DND-41 (cell line): ENCODE results near the gene ZC3H7B.
"Not testable (repeated sequence)": the region's sequence is repeated elsewhere in the genome, so short reads cannot be mapped to it uniquely, and the experiment has no call there.

Source experiments
- ATAC-seq: fragments of 200-7000 bp; cut with Tn5 transposase; 3 replicates; pipeline ENCODE4 v1.9.1; 2021; ENCODE audit warnings: low read depth; ENCODE audit not compliant: insufficient read depth
- DNase-seq: peaks from one replicate; pipeline ENCODE4 v3.0.0-alpha.2; 2020
- H2AFZ ChIP-seq: 2 replicates; pipeline ENCODE4 v1.6.0; 2012; ENCODE audit warnings: low read depth, low read length
- H3K27ac ChIP-seq: 2 replicates; pipeline ENCODE4 v1.5.1; 2012; ENCODE audit warnings: low read length, inconsistent platforms
- H3K27me3 ChIP-seq: fragments of 200-600 bp; sonication (generic); 2 replicates; pipeline ENCODE4 v1.6.0; 2012; ENCODE audit warnings: low read length, mild to moderate bottlenecking, inconsistent platforms; ENCODE audit not compliant: insufficient read depth, poor library complexity
- H3K36me3 ChIP-seq: 2 replicates; pipeline ENCODE4 v1.5.1; 2012; ENCODE audit warnings: low read length, inconsistent platforms; ENCODE audit not compliant: insufficient read depth
- H3K4me1 ChIP-seq: 2 replicates; pipeline ENCODE4 v1.5.1; 2012; ENCODE audit warnings: mild to moderate bottlenecking, low read length; ENCODE audit not compliant: insufficient read depth
- H3K4me2 ChIP-seq: 2 replicates; pipeline ENCODE4 v1.6.0; 2012; ENCODE audit warnings: mild to moderate bottlenecking, moderate library complexity, low read length, inconsistent platforms; ENCODE audit not compliant: insufficient read depth
- H3K4me3 ChIP-seq, 2 experiments: fragments of 200-600 bp in 1 of 2; shearing (Covaris generic) in 1 of 2; 2 replicates each; pipeline ENCODE4 v1.5.1; 2012 to 2016; ENCODE audit warnings: inconsistent platforms in 2 of 2, low read length in 2 of 2, mild to moderate bottlenecking in 2 of 2, low read depth in 1 of 2, moderate library complexity in 1 of 2
- H3K79me2 ChIP-seq: 2 replicates; pipeline ENCODE4 v1.6.0; 2012; ENCODE audit warnings: low read length, inconsistent platforms; ENCODE audit not compliant: insufficient read depth
- H3K9ac ChIP-seq: 2 replicates; pipeline ENCODE4 v1.6.0; 2012; ENCODE audit warnings: low read depth, mild to moderate bottlenecking, inconsistent platforms, low read length, moderate library complexity
- H3K9me3 ChIP-seq: 2 replicates; pipeline ENCODE4 v1.5.1; 2012; ENCODE audit warnings: low read length, moderate library complexity, mild to moderate bottlenecking, inconsistent platforms; ENCODE audit not compliant: insufficient read depth, severe bottlenecking
- H4K20me1 ChIP-seq: 2 replicates; pipeline ENCODE4 v1.6.0; 2012; ENCODE audit warnings: low read length; ENCODE audit not compliant: insufficient read depth
- EZH2 ChIP-seq: IDR thresholded peaks from 3 replicates; pipeline ENCODE4 v1.6.1; 2012; ENCODE audit warnings: borderline replicate concordance, low read depth, mild to moderate bottlenecking, moderate library complexity, low read length, inconsistent platforms; ENCODE audit not compliant: severe bottlenecking
- TF ChIP-seq, protein P1 (sequence below): IDR thresholded peaks from 2 replicates; pipeline ENCODE4 v1.5.1; 2012; ENCODE audit warnings: borderline replicate concordance, low read length, moderate library complexity, mild to moderate bottlenecking; ENCODE audit not compliant: poor library complexity, severe bottlenecking; ENCODE audit errors: extremely low read depth

ZC3H7B gene

DNA sequence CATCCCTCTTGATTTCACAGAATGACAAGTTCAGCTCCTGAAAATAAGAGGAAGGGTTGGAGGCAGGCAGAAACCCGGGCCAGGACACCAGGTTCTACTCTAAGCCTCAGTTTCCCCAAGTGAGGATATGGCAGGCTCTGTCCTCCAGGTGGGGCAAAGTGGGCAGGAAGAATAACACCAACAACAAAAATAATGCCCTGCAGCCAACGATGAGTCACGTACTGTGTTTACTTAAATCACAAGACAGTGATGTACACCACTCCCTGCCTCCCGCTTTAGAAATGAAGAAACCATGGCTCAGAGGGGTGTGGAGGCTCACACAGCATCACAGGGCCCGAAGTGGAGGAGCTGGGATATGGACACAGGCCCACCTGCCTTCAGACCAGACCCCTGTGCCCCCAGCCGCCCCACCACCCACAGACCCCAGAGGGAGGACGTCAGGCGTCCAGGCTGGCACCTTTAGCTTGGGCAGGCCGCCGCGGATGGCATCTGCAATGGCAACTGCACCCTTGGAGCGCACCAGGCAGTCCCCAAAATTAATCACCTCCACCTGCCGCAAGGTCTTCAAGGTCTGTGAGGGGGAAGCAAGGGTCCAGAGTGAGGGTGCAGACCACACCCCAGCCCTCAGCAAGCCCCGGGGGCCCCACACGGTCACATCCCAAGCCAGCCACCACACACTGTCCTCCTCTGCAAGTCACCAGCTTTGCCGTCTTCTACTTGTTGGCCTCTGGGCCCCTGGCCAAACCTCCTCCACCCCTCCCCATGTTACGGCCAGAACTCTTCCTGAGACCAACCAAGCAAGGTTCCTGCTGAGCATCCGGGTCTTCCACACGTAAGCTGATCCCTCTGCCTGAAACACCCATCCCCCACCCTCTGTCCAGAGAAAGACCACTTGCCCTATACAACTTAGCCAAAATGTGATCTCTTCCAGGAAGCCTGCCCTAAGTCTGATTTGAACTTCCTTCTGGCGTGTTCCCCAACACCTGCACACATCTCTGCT, 44.8 kb upstream of the ZC3H7B start:
- peaks cover 96% of the 10 kb centered on the region for H3K36me3 ChIP-seq
- no peak overlapping the region for H3K27ac ChIP-seq
- no peak overlapping the region for H2AFZ ChIP-seq
- H3K9ac ChIP-seq, result no peak overlapping the region
- ATAC-seq (no peak), DNase-seq (no peak)
- no peaks in the 10 kb centered on the region for H3K9me3 ChIP-seq
- H3K4me3 ChIP-seq, result no peak overlapping the region
- H3K4me2 ChIP-seq, result no peak overlapping the region
- H3K4me1 ChIP-seq, result no peaks in the 10 kb centered on the region
- TF ChIP-seq, protein P1, sequence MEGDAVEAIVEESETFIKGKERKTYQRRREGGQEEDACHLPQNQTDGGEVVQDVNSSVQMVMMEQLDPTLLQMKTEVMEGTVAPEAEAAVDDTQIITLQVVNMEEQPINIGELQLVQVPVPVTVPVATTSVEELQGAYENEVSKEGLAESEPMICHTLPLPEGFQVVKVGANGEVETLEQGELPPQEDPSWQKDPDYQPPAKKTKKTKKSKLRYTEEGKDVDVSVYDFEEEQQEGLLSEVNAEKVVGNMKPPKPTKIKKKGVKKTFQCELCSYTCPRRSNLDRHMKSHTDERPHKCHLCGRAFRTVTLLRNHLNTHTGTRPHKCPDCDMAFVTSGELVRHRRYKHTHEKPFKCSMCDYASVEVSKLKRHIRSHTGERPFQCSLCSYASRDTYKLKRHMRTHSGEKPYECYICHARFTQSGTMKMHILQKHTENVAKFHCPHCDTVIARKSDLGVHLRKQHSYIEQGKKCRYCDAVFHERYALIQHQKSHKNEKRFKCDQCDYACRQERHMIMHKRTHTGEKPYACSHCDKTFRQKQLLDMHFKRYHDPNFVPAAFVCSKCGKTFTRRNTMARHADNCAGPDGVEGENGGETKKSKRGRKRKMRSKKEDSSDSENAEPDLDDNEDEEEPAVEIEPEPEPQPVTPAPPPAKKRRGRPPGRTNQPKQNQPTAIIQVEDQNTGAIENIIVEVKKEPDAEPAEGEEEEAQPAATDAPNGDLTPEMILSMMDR, result no peak
- TF ChIP-seq EZH2, result no peak
- no peaks in the 10 kb centered on the region for H3K27me3 ChIP-seq
- H3K79me2 ChIP-seq, result peaks cover 13% of the 10 kb centered on the region
- peaks cover 23% of the 10 kb centered on the region for H4K20me1 ChIP-seq

DNA sequence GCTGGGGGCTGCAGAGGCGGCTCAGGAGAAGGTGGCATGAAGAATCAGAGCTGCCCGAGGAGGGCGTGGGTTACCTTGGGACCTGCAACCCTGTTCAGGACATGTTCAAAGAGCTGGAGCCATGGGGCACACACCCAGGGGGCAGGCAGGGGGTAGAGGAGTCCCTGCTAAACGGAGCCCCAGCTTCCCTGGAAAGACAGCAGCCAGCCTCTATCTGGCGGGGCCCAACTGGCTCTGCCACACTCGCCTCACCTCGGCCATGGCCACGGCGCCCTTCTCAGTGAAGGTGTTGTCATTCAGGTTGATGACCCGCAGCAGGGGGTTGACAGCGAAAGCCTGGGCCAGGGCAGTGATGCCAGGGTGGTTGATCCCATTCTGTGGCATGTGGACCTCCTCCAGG, 43.6 kb upstream of the ZC3H7B start:
- no peak for TF ChIP-seq EZH2
- TF ChIP-seq, protein P1, result no peak

DNA sequence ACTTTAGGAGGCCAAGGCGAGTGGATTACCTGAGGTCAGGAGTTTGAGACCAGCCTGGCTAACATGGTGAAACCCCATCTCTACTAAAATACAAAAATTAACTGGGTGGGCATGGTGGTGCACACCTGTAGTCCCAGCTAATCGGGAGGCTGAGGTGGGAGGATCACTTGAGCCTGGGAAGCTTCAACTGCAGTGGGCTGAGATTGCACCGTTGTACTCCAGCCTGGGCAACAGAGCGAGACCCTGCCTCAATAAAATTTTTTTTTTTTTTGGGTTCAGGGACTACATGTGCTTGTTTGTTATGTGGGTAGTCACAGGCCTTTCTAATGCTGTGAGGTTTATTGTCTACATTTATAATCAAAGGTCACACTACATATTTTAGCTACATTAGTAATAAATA, 41.6 kb upstream of the ZC3H7B start:
- not testable (repeated sequence) for H3K4me2 ChIP-seq, H3K4me3 ChIP-seq, H2AFZ ChIP-seq, H3K9me3 ChIP-seq, H3K9ac ChIP-seq, H3K4me1 ChIP-seq, H3K27me3 ChIP-seq, DNase-seq, H3K27ac ChIP-seq, ATAC-seq
- H4K20me1 ChIP-seq, result peaks cover 44% of the 10 kb centered on the region
- H3K36me3 ChIP-seq, result peaks cover 99% of the 10 kb centered on the region
- H3K79me2 ChIP-seq, result peaks cover 21% of the 10 kb centered on the region

More for the DNA sequence above, 43.6 kb upstream of the ZC3H7B start:
- H3K4me2 ChIP-seq, result no peak overlapping the region
- no peak overlapping the region for H3K4me3 ChIP-seq
- H3K79me2 ChIP-seq, result peaks cover 14% of the 10 kb centered on the region
- no peaks in the 10 kb centered on the region for H3K9me3 ChIP-seq
- no peak overlapping the region for H3K27ac ChIP-seq
- no peaks in the 10 kb centered on the region for H3K27me3 ChIP-seq
- H3K9ac ChIP-seq, result no peak overlapping the region
- DNase-seq, result no peak
- peaks cover 31% of the 10 kb centered on the region for H4K20me1 ChIP-seq
- no peaks in the 10 kb centered on the region for H3K4me1 ChIP-seq
- H3K36me3 ChIP-seq, result peaks cover 98% of the 10 kb centered on the region
- no peak for ATAC-seq
- H2AFZ ChIP-seq, result no peak overlapping the region

DNA sequence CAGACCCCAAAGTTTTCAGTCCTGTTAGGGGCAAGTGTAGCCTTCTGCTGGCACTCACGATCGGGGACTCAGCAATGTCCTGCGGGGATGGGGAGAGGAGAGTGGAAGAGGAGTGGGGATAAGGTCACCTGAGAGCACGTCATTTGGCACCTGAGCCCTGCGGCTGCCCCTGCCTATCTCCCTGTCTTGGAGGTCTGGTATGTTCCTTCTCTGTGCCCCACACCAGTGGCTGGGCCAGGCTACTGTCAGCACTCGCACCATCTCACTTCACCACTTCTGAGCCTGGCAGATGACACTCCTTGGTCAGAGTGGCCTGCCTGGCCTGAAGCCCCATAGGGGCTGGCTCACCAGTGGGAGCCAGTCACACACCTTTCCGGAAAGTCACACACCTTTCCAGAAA, 40.5 kb upstream of the ZC3H7B start:
- H3K36me3 ChIP-seq, result peaks cover 99% of the 10 kb centered on the region
- no peak overlapping the region for H3K4me2 ChIP-seq
- H4K20me1 ChIP-seq, result peaks cover 49% of the 10 kb centered on the region
- no peaks in the 10 kb centered on the region for H3K27me3 ChIP-seq
- DNase-seq (no peak), ATAC-seq (no peak)
- no peak overlapping the region for H3K9ac ChIP-seq
- TF ChIP-seq, protein P1, result no peak
- no peak for TF ChIP-seq EZH2
- no peak overlapping the region for H3K4me3 ChIP-seq
- no peaks in the 10 kb centered on the region for H3K9me3 ChIP-seq
- no peak overlapping the region for H3K27ac ChIP-seq
- H3K79me2 ChIP-seq, result peaks cover 19% of the 10 kb centered on the region
- no peak overlapping the region for H2AFZ ChIP-seq
- H3K4me1 ChIP-seq, result no peaks in the 10 kb centered on the region
